Measurements from ENCODE around the gene PCDHGA7.

DNA sequence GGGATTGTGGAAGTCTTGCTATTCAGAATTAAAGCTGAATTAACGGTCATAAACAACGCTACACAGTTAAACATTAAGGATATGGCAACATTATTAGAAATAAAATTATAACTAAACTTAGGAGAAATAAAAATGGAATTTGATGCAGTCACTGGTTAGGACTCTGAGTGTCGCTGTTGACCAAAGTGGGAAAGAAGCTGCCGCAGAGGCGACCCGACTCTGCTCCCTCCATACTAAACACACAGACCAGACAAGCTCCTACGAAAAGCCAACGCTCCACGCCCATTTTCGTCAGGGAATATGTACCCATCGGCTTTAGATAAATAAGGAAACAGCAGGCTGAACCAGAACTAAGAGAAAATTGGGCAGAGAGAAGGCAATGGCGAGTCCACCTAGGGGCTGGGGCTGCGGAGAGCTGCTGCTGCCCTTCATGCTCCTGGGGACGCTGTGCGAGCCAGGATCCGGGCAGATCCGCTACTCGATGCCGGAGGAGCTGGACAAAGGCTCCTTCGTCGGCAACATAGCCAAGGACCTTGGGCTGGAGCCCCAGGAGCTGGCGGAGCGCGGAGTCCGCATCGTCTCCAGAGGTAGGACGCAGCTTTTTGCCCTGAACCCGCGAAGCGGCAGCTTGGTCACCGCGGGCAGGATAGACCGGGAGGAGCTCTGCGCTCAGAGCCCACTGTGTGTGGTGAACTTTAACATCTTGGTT lies 18.4 kb upstream of the PCDHGA7 start, which contains the start of gene PCDHGA5:
- TF ChIP-seq, protein P1, sequence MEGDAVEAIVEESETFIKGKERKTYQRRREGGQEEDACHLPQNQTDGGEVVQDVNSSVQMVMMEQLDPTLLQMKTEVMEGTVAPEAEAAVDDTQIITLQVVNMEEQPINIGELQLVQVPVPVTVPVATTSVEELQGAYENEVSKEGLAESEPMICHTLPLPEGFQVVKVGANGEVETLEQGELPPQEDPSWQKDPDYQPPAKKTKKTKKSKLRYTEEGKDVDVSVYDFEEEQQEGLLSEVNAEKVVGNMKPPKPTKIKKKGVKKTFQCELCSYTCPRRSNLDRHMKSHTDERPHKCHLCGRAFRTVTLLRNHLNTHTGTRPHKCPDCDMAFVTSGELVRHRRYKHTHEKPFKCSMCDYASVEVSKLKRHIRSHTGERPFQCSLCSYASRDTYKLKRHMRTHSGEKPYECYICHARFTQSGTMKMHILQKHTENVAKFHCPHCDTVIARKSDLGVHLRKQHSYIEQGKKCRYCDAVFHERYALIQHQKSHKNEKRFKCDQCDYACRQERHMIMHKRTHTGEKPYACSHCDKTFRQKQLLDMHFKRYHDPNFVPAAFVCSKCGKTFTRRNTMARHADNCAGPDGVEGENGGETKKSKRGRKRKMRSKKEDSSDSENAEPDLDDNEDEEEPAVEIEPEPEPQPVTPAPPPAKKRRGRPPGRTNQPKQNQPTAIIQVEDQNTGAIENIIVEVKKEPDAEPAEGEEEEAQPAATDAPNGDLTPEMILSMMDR (IDR thresholded peaks at IDR 0.05) = no peak
- no peak for TF ChIP-seq EZH2 (IDR thresholded peaks at IDR 0.05)
